SJSA1 (cell line): Measurements from ENCODE around the gene RIBC2. TPM values are rescaled to one million over a fixed set of nuclear protein-coding genes. Genes with fewer than 3 reads are reported as not detected.

Source experiments
- DNase-seq, 2 experiments: peaks; one replicate each; pipeline ENCODE4 v3.0.0-alpha.2; 2015 to 2020; ENCODE audit warnings: low spot score in 2 of 2, low read depth in 1 of 2
- H3K27ac ChIP-seq: fragments of 250-450 bp; sonication (Bioruptor Pico); 2 replicates; pipeline ENCODE4 v1.5.1; 2020; ENCODE audit warnings: mild to moderate bottlenecking, moderate library complexity
- H3K27me3 ChIP-seq: fragments of 250-450 bp; sonication (Bioruptor Pico); replicated peaks from 2 replicates; pipeline ENCODE4 v1.5.1; 2020; ENCODE audit warnings: mild to moderate bottlenecking, moderate library complexity
- H3K36me3 ChIP-seq: fragments of 250-450 bp; sonication (Bioruptor Pico); 2 replicates; pipeline ENCODE4 v1.5.1; 2020; ENCODE audit warnings: mild to moderate bottlenecking
- H3K4me1 ChIP-seq: fragments of 250-450 bp; sonication (Bioruptor Pico); replicated peaks from 2 replicates; pipeline ENCODE4 v1.6.1; 2021; ENCODE audit warnings: mild to moderate bottlenecking
- H3K4me3 ChIP-seq: fragments of 250-450 bp; sonication (Bioruptor Pico); 2 replicates; pipeline ENCODE4 v1.5.1; 2020; ENCODE audit warnings: mild to moderate bottlenecking
- H3K9me3 ChIP-seq: fragments of 250-450 bp; sonication (Bioruptor Pico); replicated peaks from 2 replicates; pipeline ENCODE4 v1.5.1; 2020; ENCODE audit warnings: mild to moderate bottlenecking
- total RNA-seq: library from RNA; depleted of rRNA; stranded (reverse); fragments of >200 nt; shearing (Covaris generic); gene quantifications from 2 replicates; pipeline ENCODE4 v1.2.3, GENCODE V29; 2014

Gene RIBC2
- total RNA-seq, 1 experiment from 2014 or later, result not detected

- H3K4me3 ChIP-seq, result no peak overlapping the region
- no peaks in the 10 kb centered on the region for H3K27me3 ChIP-seq
- no peaks in the 10 kb centered on the region for H3K36me3 ChIP-seq
- H3K4me1 ChIP-seq, result peaks cover 4% of the 10 kb centered on the region
- no peaks in the 10 kb centered on the region for H3K9me3 ChIP-seq
- no peak overlapping the region for H3K27ac ChIP-seq
- no peak for DNase-seq
These were observed 4.7 kb downstream of the RIBC2 start for GRCh38 chr22:45418056-45418769.

GRCh38 chr22:45418770-45419138 is 5.3 kb downstream of the RIBC2 start:
- H3K4me1 ChIP-seq, result peaks cover 9% of the 10 kb centered on the region
- no peak overlapping the region for H3K27ac ChIP-seq
- no peak overlapping the region for H3K4me3 ChIP-seq
- no peaks in the 10 kb centered on the region for H3K9me3 ChIP-seq
- no peak for DNase-seq
- H3K27me3 ChIP-seq, result no peaks in the 10 kb centered on the region
- H3K36me3 ChIP-seq, result no peaks in the 10 kb centered on the region

GRCh38 chr22:45420011-45420410 is 6.5 kb downstream of the RIBC2 start:
- no peak overlapping the region for H3K27ac ChIP-seq
- no peak overlapping the region for H3K4me3 ChIP-seq
- H3K9me3 ChIP-seq, result no peaks in the 10 kb centered on the region
- no peak for DNase-seq
- H3K4me1 ChIP-seq, result peaks cover 22% of the 10 kb centered on the region
- H3K27me3 ChIP-seq, result no peaks in the 10 kb centered on the region
- no peaks in the 10 kb centered on the region for H3K36me3 ChIP-seq

- DNase-seq, result no peak
- H3K4me1 ChIP-seq, result peaks cover 27% of the 10 kb centered on the region
- H3K4me3 ChIP-seq, result no peak overlapping the region
- no peaks in the 10 kb centered on the region for H3K36me3 ChIP-seq
- no peaks in the 10 kb centered on the region for H3K9me3 ChIP-seq
- H3K27ac ChIP-seq, result no peak overlapping the region
- H3K27me3 ChIP-seq, result no peaks in the 10 kb centered on the region
These were observed 7.0 kb downstream of the RIBC2 start for GRCh38 chr22:45420539-45420938.

- H3K9me3 ChIP-seq, result no peaks in the 10 kb centered on the region
- H3K27me3 ChIP-seq, result no peaks in the 10 kb centered on the region
- H3K27ac ChIP-seq, result no peak overlapping the region
- H3K4me1 ChIP-seq, result peaks cover 33% of the 10 kb centered on the region
- DNase-seq, result no peak
- H3K4me3 ChIP-seq, result no peak overlapping the region
- H3K36me3 ChIP-seq, result no peaks in the 10 kb centered on the region
These were observed 8.0 kb downstream of the RIBC2 start for GRCh38 chr22:45421349-45422055.

GRCh38 chr22:45422237-45422983 is 8.9 kb downstream of the RIBC2 start:
- no peak overlapping the region for H3K4me3 ChIP-seq
- DNase-seq, result no peak
- no peaks in the 10 kb centered on the region for H3K9me3 ChIP-seq
- no peaks in the 10 kb centered on the region for H3K27me3 ChIP-seq
- no peaks in the 10 kb centered on the region for H3K36me3 ChIP-seq
- H3K4me1 ChIP-seq, result peaks cover 33% of the 10 kb centered on the region
- H3K27ac ChIP-seq, result no peak overlapping the region

GRCh38 chr22:45423524-45423923 is 10.0 kb downstream of the RIBC2 start:
- no peaks in the 10 kb centered on the region for H3K9me3 ChIP-seq

GRCh38 chr22:45424241-45424731 is 10.8 kb downstream of the RIBC2 start:
- DNase-seq, result peak; percentile 93 to 96
- Histone ChIP-seq H3K9me3 (no peaks in the 10 kb centered on the region), H3K27ac (peak overlapping the region; percentile 71), H3K27me3 (no peaks in the 10 kb centered on the region), H3K36me3 (no peaks in the 10 kb centered on the region), H3K4me3 (no peak overlapping the region), H3K4me1 (peaks cover 40% of the 10 kb centered on the region)

More at GRCh38 chr22:45423524-45423923, 10.0 kb downstream of the RIBC2 start:
- Histone ChIP-seq H3K36me3 (no peaks in the 10 kb centered on the region), H3K27me3 (no peaks in the 10 kb centered on the region), H3K4me3 (no peak overlapping the region), H3K4me1 (peaks cover 40% of the 10 kb centered on the region), H3K27ac (peak overlapping the region; percentile 71)
- DNase-seq, result peak in 1 of 2 experiments; percentile 30

- Histone ChIP-seq H3K4me1 (peaks cover 40% of the 10 kb centered on the region), H3K27me3 (no peaks in the 10 kb centered on the region), H3K36me3 (no peaks in the 10 kb centered on the region), H3K9me3 (no peaks in the 10 kb centered on the region), H3K4me3 (no peak overlapping the region), H3K27ac (peak overlapping the region; percentile 71)
- peak; percentile 65 to 73 for DNase-seq
These were observed 11.6 kb downstream of the RIBC2 start for GRCh38 chr22:45425101-45425500.

- DNase-seq, result peak in 1 of 2 experiments; percentile 37
- H3K27ac ChIP-seq, result peak overlapping the region; percentile 71
- H3K4me1 ChIP-seq, result peaks cover 40% of the 10 kb centered on the region
- no peaks in the 10 kb centered on the region for H3K27me3 ChIP-seq
- H3K9me3 ChIP-seq, result no peaks in the 10 kb centered on the region
- H3K36me3 ChIP-seq, result no peaks in the 10 kb centered on the region
- H3K4me3 ChIP-seq, result no peak overlapping the region
These were observed 12.2 kb downstream of the RIBC2 start for GRCh38 chr22:45425531-45426265.

GRCh38 chr22:45426387-45426786 is 12.9 kb downstream of the RIBC2 start:
- peak in 1 of 2 experiments; percentile 38 for DNase-seq
- Histone ChIP-seq H3K36me3 (no peaks in the 10 kb centered on the region), H3K4me3 (no peak overlapping the region), H3K27ac (no peak overlapping the region), H3K4me1 (peaks cover 40% of the 10 kb centered on the region), H3K9me3 (no peaks in the 10 kb centered on the region), H3K27me3 (no peaks in the 10 kb centered on the region)

GRCh38 chr22:45427114-45427513 is 13.6 kb downstream of the RIBC2 start:
- no peaks in the 10 kb centered on the region for H3K27me3 ChIP-seq
- H3K4me3 ChIP-seq, result no peak overlapping the region
- no peak for DNase-seq
- no peaks in the 10 kb centered on the region for H3K9me3 ChIP-seq
- no peaks in the 10 kb centered on the region for H3K36me3 ChIP-seq
- H3K27ac ChIP-seq, result no peak overlapping the region
- peaks cover 40% of the 10 kb centered on the region for H3K4me1 ChIP-seq
